ENCODE measurements around the gene LUC7L.

DNA sequence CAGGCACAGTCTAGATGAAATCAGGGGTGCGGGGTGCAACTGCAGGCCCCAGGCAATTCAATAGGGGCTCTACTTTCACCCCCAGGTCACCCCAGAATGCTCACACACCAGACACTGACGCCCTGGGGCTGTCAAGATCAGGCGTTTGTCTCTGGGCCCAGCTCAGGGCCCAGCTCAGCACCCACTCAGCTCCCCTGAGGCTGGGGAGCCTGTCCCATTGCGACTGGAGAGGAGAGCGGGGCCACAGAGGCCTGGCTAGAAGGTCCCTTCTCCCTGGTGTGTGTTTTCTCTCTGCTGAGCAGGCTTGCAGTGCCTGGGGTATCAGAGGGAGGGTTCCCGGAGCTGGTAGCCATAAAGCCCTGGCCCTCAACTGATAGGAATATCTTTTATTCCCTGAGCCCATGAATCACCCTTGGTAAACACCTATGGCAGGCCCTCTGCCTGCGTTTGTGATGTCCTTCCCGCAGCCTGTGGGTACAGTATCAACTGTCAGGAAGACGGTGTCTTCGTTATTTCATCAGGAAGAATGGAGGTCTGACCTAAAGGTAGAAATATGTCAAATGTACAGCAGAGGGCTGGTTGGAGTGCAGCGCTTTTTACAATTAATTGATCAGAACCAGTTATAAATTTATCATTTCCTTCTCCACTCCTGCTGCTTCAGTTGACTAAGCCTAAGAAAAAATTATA, 51.1 kb downstream of the LUC7L start:
- TF ChIP-seq, protein P1, sequence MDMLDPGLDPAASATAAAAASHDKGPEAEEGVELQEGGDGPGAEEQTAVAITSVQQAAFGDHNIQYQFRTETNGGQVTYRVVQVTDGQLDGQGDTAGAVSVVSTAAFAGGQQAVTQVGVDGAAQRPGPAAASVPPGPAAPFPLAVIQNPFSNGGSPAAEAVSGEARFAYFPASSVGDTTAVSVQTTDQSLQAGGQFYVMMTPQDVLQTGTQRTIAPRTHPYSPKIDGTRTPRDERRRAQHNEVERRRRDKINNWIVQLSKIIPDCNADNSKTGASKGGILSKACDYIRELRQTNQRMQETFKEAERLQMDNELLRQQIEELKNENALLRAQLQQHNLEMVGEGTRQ (IDR thresholded peaks at IDR 0.05): no peak
- TF ChIP-seq RAD21 (conservative IDR thresholded peaks at IDR 0.05 in 1 of 2, IDR thresholded peaks at IDR 0.05 in 1 of 2) (no peak), PHF8 (IDR thresholded peaks at IDR 0.05; ENCODE audit: borderline replicate concordance, low read depth) (no peak), POLR2A (IDR thresholded peaks at IDR 0.05; ENCODE audit: low read length) (no peak), RCOR1 (IDR thresholded peaks at IDR 0.05; ENCODE audit: low read depth, low read length) (no peak)
- TF ChIP-seq, protein P2, sequence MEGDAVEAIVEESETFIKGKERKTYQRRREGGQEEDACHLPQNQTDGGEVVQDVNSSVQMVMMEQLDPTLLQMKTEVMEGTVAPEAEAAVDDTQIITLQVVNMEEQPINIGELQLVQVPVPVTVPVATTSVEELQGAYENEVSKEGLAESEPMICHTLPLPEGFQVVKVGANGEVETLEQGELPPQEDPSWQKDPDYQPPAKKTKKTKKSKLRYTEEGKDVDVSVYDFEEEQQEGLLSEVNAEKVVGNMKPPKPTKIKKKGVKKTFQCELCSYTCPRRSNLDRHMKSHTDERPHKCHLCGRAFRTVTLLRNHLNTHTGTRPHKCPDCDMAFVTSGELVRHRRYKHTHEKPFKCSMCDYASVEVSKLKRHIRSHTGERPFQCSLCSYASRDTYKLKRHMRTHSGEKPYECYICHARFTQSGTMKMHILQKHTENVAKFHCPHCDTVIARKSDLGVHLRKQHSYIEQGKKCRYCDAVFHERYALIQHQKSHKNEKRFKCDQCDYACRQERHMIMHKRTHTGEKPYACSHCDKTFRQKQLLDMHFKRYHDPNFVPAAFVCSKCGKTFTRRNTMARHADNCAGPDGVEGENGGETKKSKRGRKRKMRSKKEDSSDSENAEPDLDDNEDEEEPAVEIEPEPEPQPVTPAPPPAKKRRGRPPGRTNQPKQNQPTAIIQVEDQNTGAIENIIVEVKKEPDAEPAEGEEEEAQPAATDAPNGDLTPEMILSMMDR (IDR thresholded peaks at IDR 0.05): no peak
